Measurements from ENCODE around the gene NTM. TPM values are rescaled to one million over a fixed set of nuclear protein-coding genes. Genes with fewer than 3 reads are reported as not detected.

NTM gene
- total and polyA plus RNA-seq, 2 experiments from 2014 or later: 25.9 to 49.0 TPM

DNA sequence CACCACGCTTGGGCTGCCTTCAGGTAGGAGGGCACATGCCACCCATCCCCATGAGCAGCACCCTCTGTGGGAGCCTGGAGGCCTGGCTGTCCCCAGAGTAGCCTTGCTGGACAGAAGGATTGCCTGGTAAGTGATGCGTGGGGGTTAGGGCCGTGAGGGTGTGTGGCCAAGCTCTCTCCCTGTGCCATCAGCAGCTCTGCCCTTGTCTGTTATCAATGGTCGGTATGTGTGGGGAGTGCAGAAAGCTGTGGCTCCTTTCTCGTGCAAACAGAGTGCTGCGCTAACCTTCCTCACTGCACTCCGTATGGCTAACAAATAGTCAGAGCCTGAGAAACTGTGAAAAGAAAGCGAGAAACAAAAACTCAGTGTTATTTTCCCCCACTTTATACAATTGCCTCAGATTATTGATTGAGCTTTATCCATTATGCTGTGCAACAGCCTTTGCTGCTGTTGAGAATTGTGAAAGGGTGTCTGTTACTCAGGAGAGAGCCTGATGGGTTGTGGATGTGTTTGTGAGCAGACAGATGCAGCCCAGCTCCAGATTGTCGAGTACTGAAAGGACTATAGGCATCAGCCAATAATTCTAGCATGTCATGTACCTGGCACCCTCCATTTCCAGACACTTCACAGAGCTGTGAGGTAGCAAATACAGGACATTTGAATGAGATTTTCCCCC is 432.2 kb downstream of the NTM start:
- TF ChIP-seq EZH2 (IDR thresholded peaks at IDR 0.05; ENCODE audit: insufficient read depth, poor library complexity, severe bottlenecking) (no peak), EZH2phosphoT487 (IDR thresholded peaks at IDR 0.05; ENCODE audit: insufficient read depth, low read depth) (no peak)
- Histone ChIP-seq H2AFZ (no peak overlapping the region), H3K27me3 (replicated peaks; ENCODE audit: insufficient read depth) (peaks cover 36% of the 10 kb centered on the region), H3K9me2 (ENCODE audit: insufficient read depth) (no peaks in the 10 kb centered on the region), H3K4me1 (ENCODE audit: insufficient read depth) (no peaks in the 10 kb centered on the region), H4K20me1 (ENCODE audit: insufficient read depth) (no peaks in the 10 kb centered on the region), H3K27ac (no peak overlapping the region), H3K79me2 (ENCODE audit: insufficient read depth) (no peaks in the 10 kb centered on the region), H3F3A (ENCODE audit: insufficient read depth) (no peaks in the 10 kb centered on the region), H3K9ac (no peak overlapping the region), H3K4me3 (no peak overlapping the region), H3K4me2 (ENCODE audit: unreplicated experiment) (no peak overlapping the region), H3K9me3 (ENCODE audit: low read depth) (no peaks in the 10 kb centered on the region), H3K36me3 (ENCODE audit: low read depth) (no peaks in the 10 kb centered on the region)
- DNase-seq: no peak
- WGBS, 2 experiments (ENCODE audit: low coverage in 1 of 2, low lambda C conversion rate in 2 of 2, missing lambda C conversion rate in 2 of 2): 26 to 39% methylated on average over 9 of the region's 9 CpGs
- in situ Hi-C loops (cut with MboI): no loop called here

DNA sequence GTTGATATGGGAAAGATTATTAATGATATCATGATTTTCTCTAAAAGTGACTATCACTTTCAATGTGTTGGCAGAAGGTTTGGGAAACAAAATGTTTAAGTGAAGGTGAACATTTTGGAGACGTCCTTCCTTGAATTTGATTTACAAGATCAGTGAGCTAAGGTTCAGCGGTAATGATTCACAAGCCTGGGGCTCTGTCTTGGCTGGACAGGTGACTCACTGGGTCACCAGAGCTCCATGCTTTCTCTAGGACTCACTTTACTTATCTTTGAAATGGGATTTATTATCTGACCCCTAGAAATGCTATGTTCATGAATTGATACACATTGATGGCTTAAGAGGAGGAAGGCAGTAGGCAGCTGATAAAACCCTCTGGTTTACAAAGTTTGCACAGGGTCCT is 437.5 kb downstream of the NTM start:
- DNase-seq: no peak
- peaks cover 39% of the 10 kb centered on the region for H3K27me3 ChIP-seq (replicated peaks; ENCODE audit: insufficient read depth)
- WGBS, 2 experiments (ENCODE audit: low coverage in 1 of 2, low lambda C conversion rate in 2 of 2, missing lambda C conversion rate in 2 of 2): 90% methylated on average over 2 of the region's 2 CpGs
- no peak overlapping the region for H3K9ac ChIP-seq
- no peaks in the 10 kb centered on the region for H3K9me3 ChIP-seq (ENCODE audit: low read depth)
- no peak for TF ChIP-seq EZH2 (IDR thresholded peaks at IDR 0.05; ENCODE audit: insufficient read depth, poor library complexity, severe bottlenecking)
- TF ChIP-seq EZH2phosphoT487 (IDR thresholded peaks at IDR 0.05; ENCODE audit: insufficient read depth, low read depth): no peak
- H3K4me1 ChIP-seq (ENCODE audit: insufficient read depth): no peaks in the 10 kb centered on the region
- no peaks in the 10 kb centered on the region for H3F3A ChIP-seq (ENCODE audit: insufficient read depth)
- no peak overlapping the region for H3K4me2 ChIP-seq (ENCODE audit: unreplicated experiment)
- H2AFZ ChIP-seq: no peak overlapping the region
- H3K9me2 ChIP-seq (ENCODE audit: insufficient read depth): no peaks in the 10 kb centered on the region
- in situ Hi-C loops (cut with MboI): no loop called here
- H3K27ac ChIP-seq: no peak overlapping the region
- no peaks in the 10 kb centered on the region for H4K20me1 ChIP-seq (ENCODE audit: insufficient read depth)
- no peaks in the 10 kb centered on the region for H3K36me3 ChIP-seq (ENCODE audit: low read depth)
- H3K4me3 ChIP-seq: no peak overlapping the region
- H3K79me2 ChIP-seq (ENCODE audit: insufficient read depth): no peaks in the 10 kb centered on the region

DNA sequence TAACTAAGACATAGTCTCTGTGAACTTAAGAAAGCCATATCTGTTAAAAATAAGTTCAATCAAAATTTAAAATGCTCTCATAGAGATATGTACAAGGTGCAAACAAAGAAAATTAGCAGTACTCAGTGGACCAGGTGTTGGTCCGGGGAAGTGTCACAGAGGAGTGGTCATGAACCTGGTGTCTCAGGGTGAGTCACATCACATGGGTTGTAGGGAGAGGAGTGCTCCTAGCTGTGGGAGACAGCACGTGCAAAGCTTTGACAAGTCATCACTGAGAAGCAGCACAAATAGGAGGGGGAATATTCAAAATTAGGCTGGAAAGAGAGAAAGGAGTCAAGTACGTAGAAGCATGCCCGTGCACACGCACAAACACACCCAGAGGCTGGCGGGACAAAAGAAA is 438.1 kb downstream of the NTM start:
- no peak for DNase-seq
- H3K79me2 ChIP-seq (ENCODE audit: insufficient read depth): no peaks in the 10 kb centered on the region
- no peaks in the 10 kb centered on the region for H3K9me3 ChIP-seq (ENCODE audit: low read depth)
- 94% methylated on average over 6 of the region's 6 CpGs for WGBS, 2 experiments (ENCODE audit: low coverage in 1 of 2, low lambda C conversion rate in 2 of 2, missing lambda C conversion rate in 2 of 2)
- no peak for TF ChIP-seq EZH2 (IDR thresholded peaks at IDR 0.05; ENCODE audit: insufficient read depth, poor library complexity, severe bottlenecking)
- TF ChIP-seq EZH2phosphoT487 (IDR thresholded peaks at IDR 0.05; ENCODE audit: insufficient read depth, low read depth): no peak
- no peak overlapping the region for H3K9ac ChIP-seq
- H3K9me2 ChIP-seq (ENCODE audit: insufficient read depth): no peaks in the 10 kb centered on the region
- no peak overlapping the region for H3K4me3 ChIP-seq
- H4K20me1 ChIP-seq (ENCODE audit: insufficient read depth): no peaks in the 10 kb centered on the region
- no peaks in the 10 kb centered on the region for H3K4me1 ChIP-seq (ENCODE audit: insufficient read depth)
- H2AFZ ChIP-seq: no peak overlapping the region
- no peaks in the 10 kb centered on the region for H3K36me3 ChIP-seq (ENCODE audit: low read depth)
- H3K27me3 ChIP-seq (replicated peaks; ENCODE audit: insufficient read depth): peaks cover 39% of the 10 kb centered on the region
- no peak overlapping the region for H3K4me2 ChIP-seq (ENCODE audit: unreplicated experiment)
- H3K27ac ChIP-seq: no peak overlapping the region
- in situ Hi-C loops (cut with MboI): no loop called here
- no peaks in the 10 kb centered on the region for H3F3A ChIP-seq (ENCODE audit: insufficient read depth)

- 31 to 36% methylated on average over 11 of the region's 11 CpGs for WGBS, 2 experiments (ENCODE audit: low coverage in 1 of 2, low lambda C conversion rate in 2 of 2, missing lambda C conversion rate in 2 of 2)
- H3K4me1 ChIP-seq (ENCODE audit: insufficient read depth): no peaks in the 10 kb centered on the region
Measured at GRCh38 chr11:131809203-131809918, 438.9 kb downstream of the NTM start.

More at GRCh38 chr11:131809203-131809918, 438.9 kb downstream of the NTM start:
- no peaks in the 10 kb centered on the region for H3F3A ChIP-seq (ENCODE audit: insufficient read depth)
- no peak overlapping the region for H3K27ac ChIP-seq
- no peaks in the 10 kb centered on the region for H3K79me2 ChIP-seq (ENCODE audit: insufficient read depth)
- in situ Hi-C loops (cut with MboI): no loop called here
- H3K27me3 ChIP-seq (replicated peaks; ENCODE audit: insufficient read depth): peaks cover 30% of the 10 kb centered on the region
- H3K9me2 ChIP-seq (ENCODE audit: insufficient read depth): no peaks in the 10 kb centered on the region
- peak; percentile 48 for DNase-seq
- TF ChIP-seq EZH2phosphoT487 (IDR thresholded peaks at IDR 0.05; ENCODE audit: insufficient read depth, low read depth) (no peak), EZH2 (IDR thresholded peaks at IDR 0.05; ENCODE audit: insufficient read depth, poor library complexity, severe bottlenecking) (no peak)
- H3K4me2 ChIP-seq (ENCODE audit: unreplicated experiment): no peak overlapping the region
- no peak overlapping the region for H3K4me3 ChIP-seq
- no peak overlapping the region for H3K9ac ChIP-seq
- H3K36me3 ChIP-seq (ENCODE audit: low read depth): no peaks in the 10 kb centered on the region
- no peak overlapping the region for H2AFZ ChIP-seq
- H4K20me1 ChIP-seq (ENCODE audit: insufficient read depth): no peaks in the 10 kb centered on the region
- H3K9me3 ChIP-seq (ENCODE audit: low read depth): no peaks in the 10 kb centered on the region

All from GM23248 (cell line).